Suprapubic skin (tissue), 4 donors: Measurements from ENCODE around the gene SPIN1.

Source experiments
- EP300 ChIP-seq: sonication (generic); formaldehyde crosslinking; IDR thresholded peaks from one replicate; pipeline ENCODE4 v1.6.1; 2017; ENCODE audit warnings: antibody characterized with exemption
- POLR2A ChIP-seq, 2 donors: fragments of 450-650 bp; IDR thresholded peaks; one replicate each; pipeline ENCODE4 v1.6.1; 2017; ENCODE audit warnings: antibody characterized with exemption in 2 of 2, mild to moderate bottlenecking in 2 of 2, moderate library complexity in 2 of 2
- POLR2AphosphoS5 ChIP-seq, 3 donors: sonication (generic); formaldehyde crosslinking; IDR thresholded peaks; one replicate each; pipeline ENCODE4 v1.6.1; 2017; ENCODE audit warnings: antibody characterized with exemption in 3 of 3
- TF ChIP-seq, protein P1 (sequence below), 2 donors: fragments of 200-600 bp in 1 of 2; fragments of 450-650 bp in 1 of 2; sonication (generic) in 1 of 2; IDR thresholded peaks; one replicate each; pipeline ENCODE4 v1.5.1; 2016 to 2019; ENCODE audit warnings: antibody characterized with exemption in 2 of 2, mild to moderate bottlenecking in 1 of 2, moderate library complexity in 1 of 2

GRCh38 chr9:88342246-88342645 lies 46.0 kb upstream of the SPIN1 start:
- TF ChIP-seq, protein P1, sequence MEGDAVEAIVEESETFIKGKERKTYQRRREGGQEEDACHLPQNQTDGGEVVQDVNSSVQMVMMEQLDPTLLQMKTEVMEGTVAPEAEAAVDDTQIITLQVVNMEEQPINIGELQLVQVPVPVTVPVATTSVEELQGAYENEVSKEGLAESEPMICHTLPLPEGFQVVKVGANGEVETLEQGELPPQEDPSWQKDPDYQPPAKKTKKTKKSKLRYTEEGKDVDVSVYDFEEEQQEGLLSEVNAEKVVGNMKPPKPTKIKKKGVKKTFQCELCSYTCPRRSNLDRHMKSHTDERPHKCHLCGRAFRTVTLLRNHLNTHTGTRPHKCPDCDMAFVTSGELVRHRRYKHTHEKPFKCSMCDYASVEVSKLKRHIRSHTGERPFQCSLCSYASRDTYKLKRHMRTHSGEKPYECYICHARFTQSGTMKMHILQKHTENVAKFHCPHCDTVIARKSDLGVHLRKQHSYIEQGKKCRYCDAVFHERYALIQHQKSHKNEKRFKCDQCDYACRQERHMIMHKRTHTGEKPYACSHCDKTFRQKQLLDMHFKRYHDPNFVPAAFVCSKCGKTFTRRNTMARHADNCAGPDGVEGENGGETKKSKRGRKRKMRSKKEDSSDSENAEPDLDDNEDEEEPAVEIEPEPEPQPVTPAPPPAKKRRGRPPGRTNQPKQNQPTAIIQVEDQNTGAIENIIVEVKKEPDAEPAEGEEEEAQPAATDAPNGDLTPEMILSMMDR (IDR thresholded peaks at IDR 0.05): no peak
- TF ChIP-seq EP300 (no peak), POLR2A (IDR thresholded peaks at IDR 0.05) (no peak), POLR2AphosphoS5 (IDR thresholded peaks at IDR 0.05) (no peak)
